Mesothelial cell of epicardium (in vitro differentiated cells): Measurements from ENCODE around the gene RYR2. TPM values are rescaled to one million over a fixed set of nuclear protein-coding genes. Genes with fewer than 3 reads are reported as not detected.

ENCODE experiments used
- DNase-seq, 2 experiments: peaks; one replicate each; pipeline ENCODE4 v3.0.0; 2021; ENCODE audit warnings: low spot score in 2 of 2; ENCODE audit not compliant: unreplicated experiment in 2 of 2
- H3K27ac Mint-ChIP-seq: 2 replicates; pipeline ENCODE4 v1.8.0; 2021; ENCODE audit warnings: mixed read lengths
- H3K27me3 Mint-ChIP-seq: 2 replicates; pipeline ENCODE4 v1.8.0; 2021; ENCODE audit warnings: low read depth, mixed read lengths
- H3K36me3 Mint-ChIP-seq: 2 replicates; pipeline ENCODE4 v1.8.0; 2021; ENCODE audit warnings: mixed read lengths
- H3K4me1 Mint-ChIP-seq: 2 replicates; pipeline ENCODE4 v1.8.0; 2021; ENCODE audit warnings: mixed read lengths
- H3K4me3 Mint-ChIP-seq: 2 replicates; pipeline ENCODE4 v1.8.0; 2021; ENCODE audit warnings: mild to moderate bottlenecking, moderate library complexity, mixed read lengths
- H3K9me3 Mint-ChIP-seq: 2 replicates; pipeline ENCODE4 v1.8.0; 2021; ENCODE audit warnings: mixed read lengths
- CTCF ChIP-seq: fragments of 200-600 bp; sonication (generic); IDR thresholded peaks from one replicate; pipeline ENCODE4 v1.5.0; 2021; ENCODE audit warnings: antibody characterized with exemption; ENCODE audit not compliant: unreplicated experiment
- total RNA-seq: library from RNA; stranded (reverse); gene quantifications from 3 replicates; pipeline ENCODE4 v1.2.1, GENCODE V29; 2021

Gene RYR2
- total RNA-seq, 1 donor from 2014 or later = 6.1 TPM

- H3K36me3 Mint-ChIP-seq = peaks cover 2% of the 10 kb centered on the region
- no peaks in the 10 kb centered on the region for H3K27me3 Mint-ChIP-seq
- no peak for TF ChIP-seq CTCF
- H3K4me3 Mint-ChIP-seq = no peak overlapping the region
- no peak for DNase-seq
- peaks cover 15% of the 10 kb centered on the region for H3K9me3 Mint-ChIP-seq
- no peak overlapping the region for H3K27ac Mint-ChIP-seq
- peaks cover 11% of the 10 kb centered on the region for H3K4me1 Mint-ChIP-seq
These were observed 298.9 kb downstream of the RYR2 start for GRCh38 chr1:237340892-237341291.

GRCh38 chr1:237341391-237341790 lies 299.4 kb downstream of the RYR2 start:
- Mint-ChIP-seq H3K4me3 (no peak overlapping the region), H3K9me3 (peaks cover 15% of the 10 kb centered on the region), H3K27ac (no peak overlapping the region), H3K27me3 (no peaks in the 10 kb centered on the region), H3K4me1 (peaks cover 11% of the 10 kb centered on the region), H3K36me3 (peaks cover 2% of the 10 kb centered on the region)
- DNase-seq = no peak
- TF ChIP-seq CTCF = no peak

GRCh38 chr1:237342730-237343129 lies 300.7 kb downstream of the RYR2 start:
- Mint-ChIP-seq H3K9me3 (peaks cover 15% of the 10 kb centered on the region), H3K4me1 (peaks cover 11% of the 10 kb centered on the region), H3K36me3 (peaks cover 2% of the 10 kb centered on the region), H3K4me3 (no peak overlapping the region), H3K27me3 (no peaks in the 10 kb centered on the region), H3K27ac (no peak overlapping the region)
- TF ChIP-seq CTCF = no peak
- DNase-seq = no peak

- Mint-ChIP-seq H3K27ac (no peak overlapping the region), H3K4me3 (no peak overlapping the region), H3K9me3 (peaks cover 10% of the 10 kb centered on the region), H3K4me1 (no peaks in the 10 kb centered on the region), H3K36me3 (no peaks in the 10 kb centered on the region), H3K27me3 (no peaks in the 10 kb centered on the region)
- no peak for TF ChIP-seq CTCF
- DNase-seq = no peak
These were observed 310.8 kb downstream of the RYR2 start for GRCh38 chr1:237352747-237353146.

- H3K9me3 Mint-ChIP-seq = peaks cover 4% of the 10 kb centered on the region
- H3K27me3 Mint-ChIP-seq = no peaks in the 10 kb centered on the region
These were observed 311.9 kb downstream of the RYR2 start for GRCh38 chr1:237353918-237354317.

More at GRCh38 chr1:237353918-237354317, 311.9 kb downstream of the RYR2 start:
- no peak for DNase-seq
- Mint-ChIP-seq H3K36me3 (no peaks in the 10 kb centered on the region), H3K4me3 (no peak overlapping the region), H3K4me1 (no peaks in the 10 kb centered on the region), H3K27ac (no peak overlapping the region)
- TF ChIP-seq CTCF = no peak
